Mesothelial cell of epicardium (in vitro differentiated cells): ENCODE data around the gene FAM3D. TPM values are rescaled to one million over a fixed set of nuclear protein-coding genes. Genes with fewer than 3 reads are reported as not detected.
A peak's percentile ranks its signal among the peaks of the same experiment; 100 is the strongest.

Experiments used
- DNase-seq, 2 experiments: peaks; one replicate each; pipeline ENCODE4 v3.0.0; 2021; ENCODE audit warnings: low spot score in 2 of 2; ENCODE audit not compliant: unreplicated experiment in 2 of 2
- H3K27ac Mint-ChIP-seq: 2 replicates; pipeline ENCODE4 v1.8.0; 2021; ENCODE audit warnings: mixed read lengths
- H3K27me3 Mint-ChIP-seq: 2 replicates; pipeline ENCODE4 v1.8.0; 2021; ENCODE audit warnings: low read depth, mixed read lengths
- H3K36me3 Mint-ChIP-seq: 2 replicates; pipeline ENCODE4 v1.8.0; 2021; ENCODE audit warnings: mixed read lengths
- H3K4me1 Mint-ChIP-seq: 2 replicates; pipeline ENCODE4 v1.8.0; 2021; ENCODE audit warnings: mixed read lengths
- H3K4me3 Mint-ChIP-seq: 2 replicates; pipeline ENCODE4 v1.8.0; 2021; ENCODE audit warnings: mild to moderate bottlenecking, moderate library complexity, mixed read lengths
- H3K9me3 Mint-ChIP-seq: 2 replicates; pipeline ENCODE4 v1.8.0; 2021; ENCODE audit warnings: mixed read lengths
- total RNA-seq: library from RNA; stranded (reverse); gene quantifications from 3 replicates; pipeline ENCODE4 v1.2.1, GENCODE V29; 2021
- TF ChIP-seq, protein P1 (sequence below): fragments of 200-600 bp; sonication (generic); IDR thresholded peaks from one replicate; pipeline ENCODE4 v1.5.0; 2021; ENCODE audit warnings: antibody characterized with exemption; ENCODE audit not compliant: unreplicated experiment

Gene FAM3D
- total RNA-seq, 1 donor from 2014 or later: 0.16 TPM

DNA sequence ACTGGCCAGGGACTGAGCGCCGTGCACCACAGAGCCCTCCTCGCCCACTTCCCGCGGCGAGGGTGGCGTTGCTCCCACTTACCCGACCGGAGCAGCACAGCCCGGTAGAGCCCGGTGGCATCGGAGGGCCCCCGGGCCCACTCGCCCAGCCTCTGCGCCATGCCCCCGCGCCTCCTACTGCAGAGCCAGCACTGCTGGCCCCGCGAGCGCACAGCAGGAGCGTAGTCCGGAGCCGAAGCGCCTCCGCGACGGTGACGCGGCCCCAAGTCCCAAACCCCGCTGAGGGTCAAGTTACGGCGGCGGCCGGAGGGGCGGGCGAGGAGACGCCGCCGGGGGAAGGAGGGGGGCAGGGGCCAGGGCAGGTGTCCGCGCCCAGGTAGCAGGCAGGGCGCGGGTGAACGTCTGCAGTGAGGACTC, 79.8 kb downstream of the FAM3D start:
- no peak for DNase-seq
- H3K27me3 Mint-ChIP-seq: peaks cover 92% of the 10 kb centered on the region
- no peak overlapping the region for H3K4me3 Mint-ChIP-seq
- no peak overlapping the region for H3K27ac Mint-ChIP-seq
- peaks cover 14% of the 10 kb centered on the region for H3K4me1 Mint-ChIP-seq
- H3K9me3 Mint-ChIP-seq: no peaks in the 10 kb centered on the region
- TF ChIP-seq, protein P1, sequence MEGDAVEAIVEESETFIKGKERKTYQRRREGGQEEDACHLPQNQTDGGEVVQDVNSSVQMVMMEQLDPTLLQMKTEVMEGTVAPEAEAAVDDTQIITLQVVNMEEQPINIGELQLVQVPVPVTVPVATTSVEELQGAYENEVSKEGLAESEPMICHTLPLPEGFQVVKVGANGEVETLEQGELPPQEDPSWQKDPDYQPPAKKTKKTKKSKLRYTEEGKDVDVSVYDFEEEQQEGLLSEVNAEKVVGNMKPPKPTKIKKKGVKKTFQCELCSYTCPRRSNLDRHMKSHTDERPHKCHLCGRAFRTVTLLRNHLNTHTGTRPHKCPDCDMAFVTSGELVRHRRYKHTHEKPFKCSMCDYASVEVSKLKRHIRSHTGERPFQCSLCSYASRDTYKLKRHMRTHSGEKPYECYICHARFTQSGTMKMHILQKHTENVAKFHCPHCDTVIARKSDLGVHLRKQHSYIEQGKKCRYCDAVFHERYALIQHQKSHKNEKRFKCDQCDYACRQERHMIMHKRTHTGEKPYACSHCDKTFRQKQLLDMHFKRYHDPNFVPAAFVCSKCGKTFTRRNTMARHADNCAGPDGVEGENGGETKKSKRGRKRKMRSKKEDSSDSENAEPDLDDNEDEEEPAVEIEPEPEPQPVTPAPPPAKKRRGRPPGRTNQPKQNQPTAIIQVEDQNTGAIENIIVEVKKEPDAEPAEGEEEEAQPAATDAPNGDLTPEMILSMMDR: no peak
- H3K36me3 Mint-ChIP-seq: no peaks in the 10 kb centered on the region

DNA sequence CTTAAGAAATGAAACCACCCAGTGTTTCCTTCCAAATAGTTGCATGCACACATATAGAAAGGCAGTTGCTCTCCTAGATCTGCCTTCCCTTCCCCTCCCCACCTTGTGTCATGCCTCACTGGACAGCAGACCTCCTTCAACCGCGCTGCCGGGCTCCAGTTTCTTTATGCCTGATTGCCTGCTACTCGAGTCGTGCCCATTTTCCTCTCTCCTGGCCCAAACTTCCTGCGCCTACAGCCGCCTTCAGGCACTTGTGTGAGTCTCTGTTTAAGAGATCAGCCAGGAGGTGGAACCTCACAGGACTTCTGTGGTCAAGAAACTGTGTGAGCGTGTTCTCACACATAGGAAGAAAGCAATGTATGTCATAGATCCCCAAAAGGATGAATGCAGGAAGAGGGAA, 80.6 kb downstream of the FAM3D start:
- TF ChIP-seq, protein P1: no peak
- Mint-ChIP-seq H3K4me1 (peaks cover 20% of the 10 kb centered on the region), H3K27me3 (peaks cover 91% of the 10 kb centered on the region), H3K27ac (no peak overlapping the region), H3K36me3 (no peaks in the 10 kb centered on the region), H3K4me3 (no peak overlapping the region), H3K9me3 (no peaks in the 10 kb centered on the region)
- DNase-seq: no peak

GRCh38 chr3:58585005-58585786, 81.4 kb downstream of the FAM3D start:
- Mint-ChIP-seq H3K4me1 (peaks cover 22% of the 10 kb centered on the region), H3K9me3 (no peaks in the 10 kb centered on the region), H3K27me3 (peaks cover 87% of the 10 kb centered on the region), H3K27ac (no peak overlapping the region), H3K4me3 (peak overlapping the region; percentile 56), H3K36me3 (no peaks in the 10 kb centered on the region)
- TF ChIP-seq, protein P1: peak; percentile 45
- DNase-seq: peak; percentile 35 to 59

DNA sequence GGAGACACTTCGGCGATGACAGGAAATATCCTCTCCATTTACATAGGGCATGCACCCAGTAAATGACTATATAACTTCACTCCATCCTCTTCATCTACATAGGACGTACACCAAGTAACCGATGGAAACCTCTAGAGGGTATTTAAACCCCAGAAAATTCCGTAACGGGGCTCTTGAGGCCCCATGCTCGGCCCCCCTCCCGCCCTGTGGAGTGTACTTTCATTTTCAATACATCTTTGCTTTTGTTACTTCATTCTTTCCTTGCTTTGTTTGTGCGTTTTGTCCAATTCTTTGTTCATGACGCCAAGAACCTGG, 81.9 kb downstream of the FAM3D start:
- no peaks in the 10 kb centered on the region for H3K36me3 Mint-ChIP-seq
- H3K4me1 Mint-ChIP-seq: peaks cover 22% of the 10 kb centered on the region
- H3K27ac Mint-ChIP-seq: no peak overlapping the region
- H3K4me3 Mint-ChIP-seq: peak overlapping the region; percentile 56
- H3K9me3 Mint-ChIP-seq: no peaks in the 10 kb centered on the region
- DNase-seq: no peak
- TF ChIP-seq, protein P1: no peak
- peaks cover 81% of the 10 kb centered on the region for H3K27me3 Mint-ChIP-seq

Other genes starting within 250 kb of the FAM3D start
- 63.1 to 69.4 TPM (median 64.4 TPM) in 3 replicates for gene PDHB, start 232.9 kb downstream of the FAM3D start, total RNA-seq
- 10.5 to 13.1 TPM (median 11.3 TPM) in 3 replicates for gene KCTD6, start 174.7 kb downstream of the FAM3D start, total RNA-seq
- 29.4 to 31.0 TPM (median 30.9 TPM) in 3 replicates for gene ACOX2, start 129.6 kb downstream of the FAM3D start, total RNA-seq
- not detected in 3 replicates for gene FAM107A, start 89.4 kb downstream of the FAM3D start, total RNA-seq